SW 1271 (cell line): ENCODE results near the gene NAV1.
"Not testable (repeated sequence)": the region's sequence is repeated elsewhere in the genome, so short reads cannot be mapped to it uniquely, and the experiment has no call there.

Experiments used
- DNase-seq, 2 experiments: peaks; one replicate each; lab custom pipeline; 2025; lab: John Stamatoyannopoulos, UW

The NAV1 gene

GRCh38 chr1:201544710-201545109 lies 5.8 kb downstream of the NAV1 start:
- no peak for DNase-seq

DNA sequence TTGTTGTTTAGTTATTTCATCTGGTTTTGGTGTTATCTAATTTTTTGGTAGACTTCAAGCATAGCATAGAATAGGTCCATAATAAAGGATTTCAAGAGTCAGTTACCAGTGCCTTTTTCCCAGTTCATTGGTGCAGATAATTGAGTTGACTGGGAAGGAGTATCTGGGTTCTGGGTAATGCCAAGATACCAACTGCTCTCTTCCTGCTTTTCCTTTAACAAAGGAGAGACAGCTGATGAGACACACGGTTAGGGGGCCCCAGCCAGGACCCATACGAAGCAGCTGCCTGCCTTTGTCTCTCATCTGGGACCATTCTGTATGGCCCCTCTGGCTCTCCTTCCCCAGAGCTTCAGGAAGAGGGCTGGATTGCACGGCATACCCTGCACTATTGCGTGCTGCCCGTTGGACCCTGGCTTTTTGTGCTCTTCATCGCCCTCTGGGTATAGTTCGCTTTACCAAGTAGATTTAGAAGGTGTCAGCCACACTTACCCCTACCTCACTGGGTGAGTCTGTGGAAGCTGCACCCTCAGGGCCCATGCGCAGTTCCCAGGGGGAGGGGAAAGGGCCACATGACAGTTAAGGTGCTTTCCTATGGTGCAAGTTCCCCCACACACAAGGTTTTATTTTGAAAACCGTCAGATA lies 7.0 kb downstream of the NAV1 start:
- no peak for DNase-seq

DNA sequence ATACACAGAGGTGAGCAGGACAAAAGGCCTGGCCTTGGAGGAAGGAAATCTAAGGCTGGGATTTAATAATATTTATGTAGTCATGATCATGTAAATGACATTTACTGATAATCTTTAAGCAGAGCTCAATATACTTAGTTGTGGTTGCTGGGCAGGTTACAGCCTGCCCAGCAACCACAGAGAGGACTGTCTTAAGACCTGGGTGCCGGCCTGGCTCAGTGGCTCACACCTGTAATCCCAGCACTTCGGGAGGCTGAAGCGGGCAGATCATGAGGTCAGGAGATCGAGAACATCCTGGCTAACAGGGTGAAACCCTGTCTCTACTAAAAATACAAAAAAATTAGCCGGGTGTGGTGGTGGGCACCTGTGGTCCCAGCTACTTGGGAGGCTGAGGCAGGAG lies 10.6 kb downstream of the NAV1 start:
- not testable (repeated sequence) for DNase-seq

DNA sequence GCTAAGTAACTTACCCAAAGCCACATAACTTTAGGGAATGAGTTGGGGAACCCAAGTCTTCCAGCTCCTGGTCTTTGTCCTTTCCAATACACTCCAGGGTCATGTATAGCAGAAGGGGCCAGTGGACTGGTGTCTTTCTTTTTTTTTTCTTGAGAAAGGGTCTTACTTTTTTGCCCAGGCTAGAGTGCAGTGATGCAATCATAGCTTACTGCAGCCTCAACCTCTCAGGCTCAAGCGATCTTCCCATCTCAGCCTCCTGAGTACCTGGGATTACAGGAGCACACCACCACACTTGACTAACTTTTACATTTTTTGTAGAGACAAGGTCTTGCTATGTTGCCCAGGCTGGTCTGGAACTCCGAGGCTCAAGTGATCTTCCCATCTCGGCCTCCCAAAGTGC lies 12.2 kb downstream of the NAV1 start:
- DNase-seq: no peak

GRCh38 chr1:201551877-201552731 lies 13.2 kb downstream of the NAV1 start:
- DNase-seq: peak in 1 of 2 experiments; percentile 37

DNA sequence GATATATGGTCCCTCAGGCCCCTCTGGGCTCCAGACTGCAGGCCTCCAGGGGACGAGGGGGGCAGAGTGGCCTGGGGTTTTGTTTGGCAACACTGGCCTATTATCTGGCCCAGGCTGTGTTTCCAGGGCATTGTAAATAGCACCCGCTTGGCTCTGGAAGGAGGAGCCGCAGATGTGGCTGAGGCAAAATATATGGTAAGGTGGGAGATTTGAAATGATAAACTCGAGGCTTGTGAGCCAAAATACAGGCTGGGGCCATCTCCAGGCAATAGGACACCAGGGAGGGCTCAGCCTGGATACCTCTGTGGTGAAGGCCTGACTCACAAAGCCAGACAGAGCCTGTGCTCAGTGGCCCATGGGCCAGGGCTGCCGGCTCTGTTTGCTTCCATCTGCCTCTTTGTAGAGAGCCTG lies 14.0 kb downstream of the NAV1 start:
- no peak for DNase-seq

DNA sequence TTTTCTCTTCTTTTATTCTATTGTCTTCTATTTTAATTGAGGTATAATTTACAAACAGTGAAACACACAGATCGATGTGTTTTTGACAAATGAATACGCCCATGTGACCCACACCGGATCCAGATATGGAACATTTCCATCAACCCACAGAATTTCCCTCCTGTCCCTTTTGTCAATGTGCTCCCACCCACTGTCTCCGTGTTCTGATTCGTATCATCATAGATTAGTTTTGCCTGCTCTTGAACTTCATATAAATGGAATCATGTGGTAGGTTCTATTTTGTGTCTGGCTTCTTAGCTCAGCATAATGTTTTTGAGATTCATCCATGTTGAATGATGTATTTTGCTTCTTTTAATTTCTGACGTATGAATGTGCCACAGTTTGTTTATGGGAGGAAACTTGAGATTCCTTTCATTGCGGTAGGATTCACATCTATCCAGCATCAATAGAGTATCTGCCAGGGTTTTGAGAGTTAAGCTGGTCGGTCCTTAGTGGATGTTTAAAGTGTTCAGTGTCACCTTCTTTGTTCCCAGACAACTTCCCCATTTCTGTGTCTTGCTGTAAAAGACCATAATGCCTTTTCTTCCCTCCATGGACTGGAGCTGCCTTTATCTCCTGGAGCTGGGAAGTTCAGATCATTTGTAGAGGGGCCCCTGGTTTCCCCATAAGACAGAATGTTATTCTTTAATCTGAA lies 14.7 kb downstream of the NAV1 start:
- DNase-seq: no peak

- DNase-seq: no peak
Observed at GRCh38 chr1:201554190-201554600, 15.3 kb downstream of the NAV1 start.

DNA sequence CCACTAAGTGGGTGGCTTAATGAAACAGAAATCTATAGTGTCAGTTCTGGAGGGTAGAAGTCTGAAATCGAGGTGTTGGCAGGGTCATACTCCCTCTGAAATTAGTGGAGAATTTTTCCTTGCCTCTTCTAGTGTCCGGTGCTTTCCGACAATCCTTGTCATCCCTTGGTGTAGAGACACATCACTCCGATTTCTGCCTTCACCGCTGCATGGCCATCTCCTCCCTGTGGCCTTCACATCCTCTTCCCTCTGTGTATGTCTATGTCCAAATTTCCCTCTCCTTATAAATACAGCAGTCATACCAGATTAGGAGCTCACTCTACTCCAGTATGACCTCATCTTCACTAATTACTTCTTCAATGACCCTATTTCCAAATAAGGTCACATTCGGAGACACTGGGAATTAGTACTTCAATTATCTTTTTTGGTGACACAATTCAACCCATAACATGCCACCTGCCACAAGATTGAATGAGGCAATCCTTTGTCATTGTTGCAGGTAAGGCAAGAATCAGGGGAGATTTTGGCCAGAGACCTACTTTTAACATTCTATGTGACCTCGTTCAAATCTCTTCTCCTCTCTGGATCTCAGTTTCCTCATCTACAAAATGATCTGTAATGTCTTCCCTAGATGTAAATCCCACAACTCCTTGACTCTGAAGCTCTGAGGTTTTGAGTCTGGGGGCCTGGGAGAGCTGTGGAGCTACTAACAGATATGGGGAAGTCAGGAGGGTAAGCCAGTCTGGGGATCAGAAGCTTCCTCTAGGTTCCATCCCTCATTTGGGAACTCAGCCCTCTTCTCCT lies 16.1 kb downstream of the NAV1 start:
- no peak for DNase-seq

DNA sequence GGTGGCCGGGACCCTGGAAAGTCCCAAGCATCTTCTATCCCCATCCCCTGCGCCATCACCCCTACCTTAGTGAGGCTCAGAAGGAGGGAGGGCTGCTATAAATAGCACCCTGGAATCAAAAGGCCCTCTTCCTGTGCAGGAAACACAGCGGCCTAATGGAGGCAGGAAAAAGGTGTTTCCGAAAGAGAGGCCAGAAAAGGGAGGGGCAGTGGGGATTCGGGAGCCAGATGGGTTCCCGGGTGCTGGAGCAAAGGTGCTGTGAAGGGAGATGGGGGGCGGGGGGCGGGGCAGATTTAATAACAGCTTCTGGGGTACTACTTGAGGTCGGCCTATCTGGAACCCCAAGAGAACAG lies 16.6 kb downstream of the NAV1 start:
- no peak for DNase-seq

DNA sequence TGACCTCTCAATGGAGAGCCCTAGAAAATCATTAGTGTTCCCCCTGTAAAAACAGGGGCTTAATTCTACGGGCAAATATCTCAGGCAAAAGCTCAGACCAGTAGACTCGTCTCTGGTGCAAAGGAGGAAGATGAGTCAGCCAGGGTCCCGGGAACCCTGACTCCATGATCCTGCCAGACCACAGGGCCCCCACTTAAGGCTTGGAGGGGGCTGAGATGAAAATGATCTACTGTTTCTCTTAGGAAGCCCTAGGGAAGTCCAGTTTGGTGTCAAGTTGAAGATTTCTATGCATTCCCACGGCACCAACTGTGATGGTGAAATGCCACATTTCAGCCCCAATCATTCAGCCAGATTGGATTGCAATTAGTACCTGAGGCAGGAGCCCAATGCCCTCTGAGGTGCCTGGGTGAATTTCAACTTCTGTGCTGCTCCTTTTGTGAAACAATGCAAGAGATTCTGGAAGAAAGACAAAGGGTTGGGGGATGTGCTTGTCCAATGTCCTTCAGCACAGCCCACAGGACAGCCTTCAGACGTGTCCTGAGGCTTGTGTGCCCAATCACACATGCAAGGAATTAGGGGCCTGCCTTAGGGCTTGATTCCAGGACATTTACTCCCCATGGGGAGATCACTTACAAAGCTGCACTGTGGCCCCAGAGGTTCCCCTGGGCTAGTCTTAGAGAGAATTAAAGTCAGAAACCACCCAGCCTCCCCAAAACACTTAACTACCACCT lies 18.1 kb downstream of the NAV1 start:
- no peak for DNase-seq

DNA sequence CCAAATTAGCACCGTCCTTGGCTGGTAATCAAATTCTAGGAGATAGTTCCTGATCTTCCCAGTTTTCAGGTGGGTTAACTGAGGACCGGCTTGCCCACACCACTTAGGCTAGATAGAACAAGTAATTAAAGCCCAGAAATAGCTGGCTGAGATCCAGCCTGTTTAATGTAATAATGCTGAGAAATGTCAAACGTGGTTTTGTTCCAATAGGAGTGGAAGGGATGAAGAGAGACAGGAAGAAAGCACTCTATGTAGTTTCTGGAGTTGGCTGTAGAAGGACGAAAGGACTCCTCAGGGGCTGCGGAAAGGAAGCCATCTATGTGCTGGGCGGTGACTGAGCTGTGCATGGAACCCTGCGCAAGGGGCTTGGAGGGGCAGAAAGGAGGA lies 18.6 kb downstream of the NAV1 start:
- no peak for DNase-seq

DNA sequence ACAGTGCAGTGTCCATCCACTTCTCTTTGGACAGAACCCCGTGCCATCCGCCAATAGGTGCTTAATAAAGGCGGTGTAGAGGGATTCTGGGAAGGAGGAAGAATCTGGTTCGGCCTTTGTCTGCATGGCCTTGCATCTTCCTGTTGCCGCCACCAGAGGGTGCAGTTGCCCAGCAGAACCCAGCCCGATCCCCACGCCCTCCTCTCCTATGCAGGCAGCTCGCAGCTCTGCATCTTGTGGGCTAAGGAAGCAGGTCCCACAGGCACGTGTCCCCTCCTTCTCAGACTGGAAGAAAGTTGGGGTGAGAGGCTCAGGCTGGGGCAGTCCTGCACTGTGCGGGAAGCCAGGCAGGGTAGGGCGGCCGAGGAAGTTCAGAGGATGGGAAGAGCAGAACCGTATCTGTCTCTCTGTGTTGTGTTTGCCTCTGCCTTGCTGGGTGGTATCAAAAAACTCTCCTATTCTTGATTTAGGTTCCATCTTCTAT lies 20.8 kb downstream of the NAV1 start:
- DNase-seq: peak; percentile 37 to 57

DNA sequence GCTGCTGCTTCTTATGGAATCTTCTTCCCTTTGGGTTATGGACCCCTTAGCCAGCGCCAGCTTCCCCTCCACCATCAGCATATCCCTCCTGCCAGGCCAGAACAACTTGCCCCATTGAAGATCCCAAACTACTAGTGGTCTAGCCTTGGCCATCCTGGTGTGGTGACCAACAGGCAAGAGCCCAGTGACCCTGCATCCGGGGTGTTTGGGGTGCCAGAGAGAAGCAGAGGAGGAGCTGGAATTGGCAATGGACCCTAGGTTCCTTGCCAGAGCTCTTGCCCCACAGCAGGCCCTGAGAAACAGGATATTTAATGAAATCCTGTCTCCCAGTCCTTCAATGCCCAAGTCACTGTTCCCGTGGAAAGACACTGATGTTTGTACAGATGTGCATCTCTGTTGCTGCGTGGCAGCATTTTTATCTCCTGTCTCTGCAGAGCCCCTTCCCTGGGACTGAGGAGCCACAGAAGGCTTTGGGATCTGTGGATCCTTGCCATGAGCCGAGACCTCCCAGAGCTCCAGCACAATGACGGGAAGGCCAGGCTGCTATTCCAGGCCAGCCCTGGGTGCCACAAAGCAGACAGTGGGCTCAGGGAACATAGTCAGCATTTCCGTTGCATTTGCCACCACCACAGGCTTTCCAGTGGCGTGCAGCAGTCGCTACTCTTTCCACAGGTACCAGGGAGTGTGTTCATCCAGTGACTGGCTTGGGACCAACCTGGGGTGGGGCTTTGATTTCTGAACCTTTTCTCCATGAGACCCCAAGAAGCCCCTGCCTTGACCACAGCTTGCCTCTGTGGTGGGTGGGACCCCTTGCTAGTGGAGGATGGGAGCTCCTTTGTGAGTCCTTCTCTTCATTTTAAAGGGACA lies 21.6 kb downstream of the NAV1 start:
- DNase-seq: no peak

GRCh38 chr1:201561195-201561564 lies 22.3 kb downstream of the NAV1 start:
- no peak for DNase-seq

DNA sequence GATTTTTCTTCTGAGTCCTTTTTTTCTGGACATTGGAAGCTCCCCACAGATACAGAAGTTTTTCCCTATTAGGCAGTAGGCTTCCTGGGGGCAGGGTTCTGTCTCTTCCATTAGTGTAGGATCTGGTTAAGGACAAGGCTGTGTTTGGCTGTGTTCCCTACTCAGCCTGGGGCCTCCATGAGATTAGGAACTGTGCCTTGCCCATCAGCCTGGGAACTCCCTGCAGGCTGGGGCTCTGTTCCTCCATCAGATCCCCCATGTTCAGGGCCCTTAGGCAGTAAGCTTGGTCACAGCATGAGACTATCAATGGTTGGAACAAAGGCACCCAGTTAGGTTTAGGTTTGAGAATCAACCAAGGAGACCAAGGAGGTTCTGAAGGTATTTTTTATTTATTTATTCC lies 22.7 kb downstream of the NAV1 start:
- no peak for DNase-seq

DNA sequence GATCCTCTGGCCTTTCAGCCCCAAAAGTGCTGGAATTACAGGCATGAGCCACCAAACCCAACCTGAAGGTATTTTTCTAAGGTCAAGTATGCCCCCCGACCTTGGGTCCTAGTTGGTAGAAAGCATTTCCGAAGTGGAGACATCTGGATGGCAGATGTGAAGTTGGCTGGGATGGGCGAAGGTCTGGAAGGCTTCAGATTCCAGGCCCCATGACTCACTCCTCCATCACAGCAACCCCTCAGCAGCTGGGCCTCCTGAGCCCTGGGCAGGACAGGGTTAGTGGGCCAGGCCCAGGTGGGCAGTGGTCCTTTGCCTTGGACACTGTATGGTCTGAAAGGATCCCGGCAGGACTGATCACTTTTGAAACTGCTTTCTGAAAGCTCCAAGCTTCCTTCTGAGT lies 23.3 kb downstream of the NAV1 start:
- DNase-seq: peak; percentile 8 to 51

DNA sequence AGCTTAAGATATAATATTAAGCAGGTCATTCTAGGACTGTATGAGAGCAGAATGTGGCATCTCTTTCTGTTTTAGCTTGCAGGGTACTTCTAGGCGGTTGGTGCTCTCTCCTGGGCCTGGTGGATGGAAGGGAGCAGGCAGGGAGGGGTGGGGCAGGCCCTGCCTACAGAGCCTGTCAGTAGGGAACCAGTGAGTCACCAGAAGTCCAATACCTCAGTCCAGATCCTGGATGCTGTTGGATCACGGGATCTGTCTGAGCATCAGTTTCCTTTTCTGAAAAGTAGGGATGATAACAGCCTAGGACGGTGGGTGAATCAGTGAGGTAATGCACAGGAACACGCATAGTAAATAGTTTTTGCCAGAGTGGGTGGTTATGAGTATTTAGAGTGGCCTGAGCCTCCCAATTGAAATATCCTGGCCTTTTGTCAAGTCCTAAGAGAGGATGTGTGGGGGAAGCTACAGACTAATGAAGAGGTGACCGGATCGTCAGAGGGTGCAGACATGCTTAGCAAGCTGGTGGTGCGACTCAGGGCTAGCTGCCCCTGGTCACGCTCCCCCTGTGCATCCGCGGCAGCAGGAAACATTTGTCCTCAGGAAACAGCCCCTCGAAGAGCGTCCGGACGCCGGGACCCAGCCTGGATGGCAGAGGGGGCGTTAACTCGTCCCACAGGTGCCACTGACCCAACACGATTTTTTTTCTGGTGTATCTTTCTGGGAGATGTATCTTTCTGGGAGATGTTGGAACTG lies 23.9 kb downstream of the NAV1 start:
- DNase-seq: peak in 1 of 2 experiments; percentile 30

- no peak for DNase-seq
Observed at GRCh38 chr1:201563406-201563780, 24.5 kb downstream of the NAV1 start.

DNA sequence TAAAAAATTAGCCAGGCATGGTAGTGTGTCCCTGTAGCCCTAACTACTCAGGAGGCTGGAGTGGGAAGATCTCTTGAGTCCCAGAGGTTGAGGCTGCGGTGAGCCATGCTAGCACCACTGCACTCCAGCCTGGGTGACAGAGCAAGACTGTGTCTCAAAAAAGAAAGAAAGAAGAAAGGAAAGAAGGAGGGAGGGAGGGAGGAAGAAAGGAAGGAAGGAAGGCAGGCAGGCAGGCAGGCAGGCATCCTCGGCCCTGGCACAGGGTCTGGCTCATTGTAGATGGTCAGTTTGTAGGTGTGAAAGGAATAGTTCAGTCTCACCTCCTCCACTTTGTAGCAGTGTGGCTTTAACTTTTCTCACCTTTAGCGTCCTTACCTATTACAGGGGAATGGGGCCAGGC lies 25.0 kb downstream of the NAV1 start:
- no peak for DNase-seq
